Activated T-cell treated with anti-CD3 and anti-CD28 coated beads, Interleukin-2, amount 50 U/mL, for 24 hours (primary cell): ENCODE measurements around the gene CCDC74B.
"Not testable (repeated sequence)": the region's sequence is repeated elsewhere in the genome, so short reads cannot be mapped to it uniquely, and the experiment has no call there.

Source experiments
- DNase-seq: peaks from one replicate; pipeline ENCODE4 v3.0.0-alpha.2; 2020
- H3K27ac Mint-ChIP-seq: 2 replicates; pipeline ENCODE4 v1.8.0; 2020; ENCODE audit warnings: mild to moderate bottlenecking, mixed read lengths
- H3K27me3 Mint-ChIP-seq: 2 replicates; pipeline ENCODE4 v1.8.0; 2020; ENCODE audit warnings: mixed read lengths
- H3K36me3 Mint-ChIP-seq: 2 replicates; pipeline ENCODE4 v1.8.0; 2020; ENCODE audit warnings: low read depth, mixed read lengths
- H3K4me1 Mint-ChIP-seq: 2 replicates; pipeline ENCODE4 v1.8.0; 2020; ENCODE audit warnings: low read depth, mixed read lengths
- H3K4me3 Mint-ChIP-seq: 2 replicates; pipeline ENCODE4 v1.8.0; 2020; ENCODE audit warnings: mild to moderate bottlenecking, moderate library complexity, mixed read lengths
- H3K9me3 Mint-ChIP-seq: 2 replicates; pipeline ENCODE4 v1.8.0; 2020; ENCODE audit warnings: mixed read lengths

The CCDC74B gene

GRCh38 chr2:130158631-130159030 is 13.7 kb upstream of the CCDC74B start:
- Mint-ChIP-seq H3K4me3 (no peak overlapping the region), H3K9me3 (no peaks in the 10 kb centered on the region), H3K4me1 (peaks cover 6% of the 10 kb centered on the region), H3K27me3 (no peaks in the 10 kb centered on the region), H3K27ac (peak overlapping the region; percentile 72), H3K36me3 (peaks cover 92% of the 10 kb centered on the region)
- no peak for DNase-seq

DNA sequence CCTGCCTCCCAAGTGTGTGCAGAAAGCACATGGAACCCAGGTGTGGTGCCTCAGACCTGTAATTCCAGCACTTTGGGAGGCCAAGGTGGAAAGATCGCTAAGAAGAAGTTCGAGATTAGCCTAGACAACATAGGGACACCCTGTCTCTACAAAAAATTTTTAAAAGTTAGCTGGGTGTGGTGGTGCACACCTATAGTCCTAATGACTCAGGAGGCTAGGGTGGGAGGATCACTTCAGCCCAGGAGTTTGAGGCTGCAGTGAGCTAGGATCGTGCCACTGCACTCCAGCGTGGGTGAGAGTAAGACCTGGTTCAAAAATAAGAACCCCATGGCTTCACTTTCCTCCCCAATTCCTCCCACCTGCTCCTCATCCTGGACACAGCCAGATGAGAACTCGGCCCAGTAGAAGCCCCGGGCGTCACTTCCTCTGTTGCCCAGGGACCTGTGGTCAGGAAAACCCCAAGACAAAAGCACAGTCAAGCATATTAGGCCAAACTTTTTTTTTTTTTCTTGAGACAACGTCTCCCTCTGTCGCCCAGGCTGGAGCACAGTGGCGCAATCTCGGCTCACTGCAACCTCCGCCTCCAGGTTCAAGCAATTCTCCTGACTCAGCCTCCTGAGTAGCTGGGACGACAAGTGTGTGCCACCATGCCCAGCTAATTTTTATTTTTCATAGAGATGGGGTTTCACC is 13.1 kb upstream of the CCDC74B start:
- not testable (repeated sequence) for H3K9me3 Mint-ChIP-seq, H3K4me3 Mint-ChIP-seq, DNase-seq, H3K27me3 Mint-ChIP-seq, H3K4me1 Mint-ChIP-seq
- Mint-ChIP-seq H3K36me3 (peaks cover 91% of the 10 kb centered on the region), H3K27ac (peak overlapping the region; percentile 72)

GRCh38 chr2:130157354-130157753 is 12.4 kb upstream of the CCDC74B start:
- not testable (repeated sequence) for H3K4me1 Mint-ChIP-seq, H3K4me3 Mint-ChIP-seq, DNase-seq, H3K27ac Mint-ChIP-seq, H3K27me3 Mint-ChIP-seq, H3K9me3 Mint-ChIP-seq
- H3K36me3 Mint-ChIP-seq = peaks cover 90% of the 10 kb centered on the region

- H3K9me3 Mint-ChIP-seq = no peaks in the 10 kb centered on the region
- peak overlapping the region; percentile 37 for H3K27ac Mint-ChIP-seq
- peaks cover 90% of the 10 kb centered on the region for H3K36me3 Mint-ChIP-seq
- peaks cover 6% of the 10 kb centered on the region for H3K4me1 Mint-ChIP-seq
- no peak for DNase-seq
- no peak overlapping the region for H3K4me3 Mint-ChIP-seq
- no peaks in the 10 kb centered on the region for H3K27me3 Mint-ChIP-seq
Measured at GRCh38 chr2:130156624-130157004, 11.7 kb upstream of the CCDC74B start.

GRCh38 chr2:130155956-130156623 is 11.2 kb upstream of the CCDC74B start:
- not testable (repeated sequence) for H3K27ac Mint-ChIP-seq

GRCh38 chr2:130154773-130155765 is 10.2 kb upstream of the CCDC74B start:
- Mint-ChIP-seq H3K27ac (no peak overlapping the region), H3K9me3 (no peaks in the 10 kb centered on the region), H3K36me3 (peaks cover 88% of the 10 kb centered on the region), H3K4me1 (peaks cover 6% of the 10 kb centered on the region), H3K27me3 (no peaks in the 10 kb centered on the region), H3K4me3 (no peak overlapping the region)
- DNase-seq = peak; percentile 26

More at GRCh38 chr2:130155956-130156623, 11.2 kb upstream of the CCDC74B start:
- not testable (repeated sequence) for H3K4me1 Mint-ChIP-seq, H3K27me3 Mint-ChIP-seq, DNase-seq, H3K4me3 Mint-ChIP-seq, H3K9me3 Mint-ChIP-seq
- H3K36me3 Mint-ChIP-seq = peaks cover 86% of the 10 kb centered on the region

- not testable (repeated sequence) for H3K9me3 Mint-ChIP-seq, H3K4me3 Mint-ChIP-seq, H3K27me3 Mint-ChIP-seq, DNase-seq, H3K27ac Mint-ChIP-seq, H3K4me1 Mint-ChIP-seq
- peaks cover 83% of the 10 kb centered on the region for H3K36me3 Mint-ChIP-seq
Measured at GRCh38 chr2:130154423-130154770, 9.5 kb upstream of the CCDC74B start.

- not testable (repeated sequence) for H3K27me3 Mint-ChIP-seq, H3K4me1 Mint-ChIP-seq, H3K27ac Mint-ChIP-seq, H3K4me3 Mint-ChIP-seq, H3K9me3 Mint-ChIP-seq, DNase-seq
- peaks cover 77% of the 10 kb centered on the region for H3K36me3 Mint-ChIP-seq
Measured at GRCh38 chr2:130153721-130154422, 9.0 kb upstream of the CCDC74B start.

DNA sequence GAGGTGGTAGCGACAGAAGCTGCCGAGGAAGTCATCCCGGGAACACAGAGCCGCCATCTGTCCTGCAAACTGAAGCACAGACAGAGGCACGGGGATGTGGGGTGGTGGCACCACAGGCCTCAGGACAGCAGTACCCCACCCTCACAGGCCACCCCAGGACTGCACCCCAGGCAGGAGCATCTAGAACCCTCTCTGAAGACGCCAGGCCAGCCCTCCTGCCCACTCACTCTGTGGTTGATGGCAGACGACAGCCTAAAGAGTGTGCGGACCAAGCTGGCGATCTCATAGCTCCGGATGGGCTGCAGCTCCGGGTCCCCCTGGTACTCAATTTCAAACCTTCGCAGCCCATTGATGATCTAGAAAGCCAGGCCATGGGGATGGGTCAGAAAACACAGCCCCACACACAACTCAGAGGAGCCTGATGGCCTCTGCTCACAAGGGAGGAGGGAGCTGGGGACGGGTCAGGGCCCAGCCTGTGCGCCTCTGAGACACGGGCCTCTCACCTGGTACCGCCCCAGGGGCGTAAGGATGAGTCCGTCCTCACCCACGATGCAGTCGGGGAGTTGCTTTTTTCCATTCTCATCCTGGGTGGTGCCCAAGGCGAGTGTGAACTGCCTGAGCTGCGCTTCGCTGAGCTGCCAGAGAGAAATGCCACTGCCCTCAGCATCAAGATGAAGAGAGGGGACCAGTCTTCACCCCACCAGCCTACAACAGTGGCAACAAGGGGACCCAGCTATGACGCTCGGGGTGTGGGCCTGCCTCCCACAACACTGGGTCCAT is 8.1 kb upstream of the CCDC74B start:
- Mint-ChIP-seq H3K27ac (peak overlapping the region; percentile 40), H3K9me3 (no peaks in the 10 kb centered on the region), H3K36me3 (peaks cover 69% of the 10 kb centered on the region), H3K4me3 (no peak overlapping the region), H3K27me3 (no peaks in the 10 kb centered on the region), H3K4me1 (peaks cover under 1% of the 10 kb centered on the region)
- no peak for DNase-seq

GRCh38 chr2:130152136-130152815 is 7.4 kb upstream of the CCDC74B start:
- not testable (repeated sequence) for H3K4me3 Mint-ChIP-seq, H3K27ac Mint-ChIP-seq, H3K9me3 Mint-ChIP-seq, H3K4me1 Mint-ChIP-seq, H3K27me3 Mint-ChIP-seq, DNase-seq
- H3K36me3 Mint-ChIP-seq = peaks cover 61% of the 10 kb centered on the region

DNA sequence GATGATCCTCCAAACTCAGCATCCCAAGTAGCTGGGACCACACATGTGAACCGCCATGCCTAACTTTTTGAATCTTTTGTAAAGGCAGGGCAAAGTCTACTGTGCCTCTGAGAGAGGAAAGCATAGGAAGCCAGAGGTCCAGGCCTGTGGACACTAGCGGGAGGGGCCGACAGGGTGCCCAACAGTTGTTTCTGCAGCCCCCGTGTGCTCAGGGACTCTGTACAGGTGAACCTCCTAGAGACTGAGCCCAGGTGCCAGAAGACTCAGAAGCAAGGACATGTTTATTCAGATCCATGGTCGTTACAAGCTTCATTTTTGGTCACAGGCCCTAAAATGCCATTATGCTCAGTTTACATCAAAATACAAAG is 6.2 kb upstream of the CCDC74B start:
- H3K4me1 Mint-ChIP-seq, H3K4me3 Mint-ChIP-seq, DNase-seq, H3K27ac Mint-ChIP-seq, H3K27me3 Mint-ChIP-seq, H3K9me3 Mint-ChIP-seq: not testable (repeated sequence)
- H3K36me3 Mint-ChIP-seq = peaks cover 53% of the 10 kb centered on the region

DNA sequence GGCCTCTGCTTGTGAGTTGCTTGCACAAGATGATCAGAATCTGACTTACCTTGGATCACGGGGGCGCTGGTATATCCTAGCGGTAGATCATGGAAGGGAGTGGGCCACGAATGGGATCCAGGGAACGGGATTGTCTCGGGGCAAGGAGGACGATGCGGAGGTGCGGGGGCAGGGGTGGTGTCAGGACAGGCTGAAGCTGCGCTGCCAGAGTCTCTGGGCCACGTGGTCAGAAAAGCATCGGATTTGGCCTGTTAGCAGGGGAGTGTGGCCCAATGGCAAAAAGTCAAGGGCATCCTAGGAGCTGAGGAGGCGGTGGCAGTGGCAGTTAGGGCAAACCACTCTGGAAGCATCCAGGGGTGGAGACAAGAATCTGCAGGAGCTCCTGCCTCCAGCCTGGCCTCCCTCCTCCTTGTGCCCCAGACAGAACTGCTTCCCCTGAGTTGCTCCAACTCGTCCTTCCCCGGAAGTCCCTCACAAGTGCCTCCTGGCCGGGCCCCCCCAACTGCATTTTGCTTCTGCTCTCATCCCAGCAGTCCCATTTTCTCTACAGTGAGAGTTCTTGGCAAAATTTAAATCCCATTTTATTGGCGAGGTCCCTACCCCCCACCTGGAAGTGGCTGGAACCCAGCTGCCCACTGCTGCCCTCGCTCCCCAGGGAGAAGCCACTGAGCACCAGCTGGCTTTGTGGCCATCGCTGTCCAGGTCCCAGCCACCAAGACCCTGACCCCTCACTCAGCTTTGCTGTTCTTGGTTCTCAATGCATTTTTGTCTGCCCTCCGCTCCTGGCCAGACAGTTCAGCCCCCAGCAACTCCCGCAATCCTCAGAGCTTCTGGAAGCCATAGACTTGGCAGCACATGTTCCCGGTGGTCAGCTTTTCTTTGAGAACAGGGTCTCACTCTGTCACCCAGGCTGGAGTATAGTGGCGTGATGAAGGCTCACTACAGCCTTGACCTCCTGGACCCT is 5.6 kb upstream of the CCDC74B start:
- DNase-seq = no peak
- Mint-ChIP-seq H3K36me3 (peaks cover 46% of the 10 kb centered on the region), H3K27ac (no peak overlapping the region), H3K27me3 (peaks cover 6% of the 10 kb centered on the region), H3K4me3 (no peak overlapping the region), H3K9me3 (no peaks in the 10 kb centered on the region), H3K4me1 (no peaks in the 10 kb centered on the region)
